HG03175 (cell line): ENCODE results near the gene ATOH7.
A peak's percentile ranks its signal among the peaks of the same experiment; 100 is the strongest.
"Not testable (repeated sequence)": the region's sequence is repeated elsewhere in the genome, so short reads cannot be mapped to it uniquely, and the experiment has no call there.

Experiments
- ATAC-seq: cut with Tn5 transposase; IDR thresholded peaks from one replicate; pipeline ENCODE4 v1.9.1; 2021; ENCODE audit warnings: mild to moderate bottlenecking, moderate library complexity; ENCODE audit not compliant: unreplicated experiment

The ATOH7 gene

GRCh38 chr10:68238371-68238770 lies 6.5 kb upstream of the ATOH7 start:
- no peak for ATAC-seq

- no peak for ATAC-seq
Observed at GRCh38 chr10:68237173-68237572, 5.3 kb upstream of the ATOH7 start.

- ATAC-seq: no peak
Observed at GRCh38 chr10:68235581-68235980, 3.7 kb upstream of the ATOH7 start.

GRCh38 chr10:68235111-68235510 lies 3.2 kb upstream of the ATOH7 start:
- no peak for ATAC-seq

GRCh38 chr10:68233046-68233445 lies 1.1 kb upstream of the ATOH7 start:
- no peak for ATAC-seq

GRCh38 chr10:68231106-68231816 lies 652 bp downstream of the ATOH7 start:
- ATAC-seq: peak; percentile 84

GRCh38 chr10:68230268-68230667 lies 1.6 kb downstream of the ATOH7 start:
- ATAC-seq: no peak

- no peak for ATAC-seq
Observed at GRCh38 chr10:68224810-68225209, 7.1 kb downstream of the ATOH7 start.

- no peak for ATAC-seq
Observed at GRCh38 chr10:68223535-68224165, 8.3 kb downstream of the ATOH7 start.

- no peak for ATAC-seq
Observed at GRCh38 chr10:68222391-68222790, 9.5 kb downstream of the ATOH7 start.

GRCh38 chr10:68221196-68221595 lies 10.7 kb downstream of the ATOH7 start:
- ATAC-seq: no peak

GRCh38 chr10:68218786-68219185 lies 13.1 kb downstream of the ATOH7 start:
- no peak for ATAC-seq

- no peak for ATAC-seq
Observed at GRCh38 chr10:68212721-68213352, 19.1 kb downstream of the ATOH7 start.

GRCh38 chr10:68211669-68212068 lies 20.2 kb downstream of the ATOH7 start:
- no peak for ATAC-seq

GRCh38 chr10:68208424-68209042 lies 23.4 kb downstream of the ATOH7 start:
- no peak for ATAC-seq

- ATAC-seq: no peak
Observed at GRCh38 chr10:68202960-68203353, 29.0 kb downstream of the ATOH7 start.

- no peak for ATAC-seq
Observed at GRCh38 chr10:68196701-68197100, 35.2 kb downstream of the ATOH7 start.

GRCh38 chr10:68195776-68196175 lies 36.1 kb downstream of the ATOH7 start:
- not testable (repeated sequence) for ATAC-seq

GRCh38 chr10:68194290-68194689 lies 37.6 kb downstream of the ATOH7 start:
- ATAC-seq: no peak

GRCh38 chr10:68192113-68192512 lies 39.8 kb downstream of the ATOH7 start:
- ATAC-seq: no peak

- ATAC-seq: no peak
Observed at GRCh38 chr10:68188835-68189234, 43.1 kb downstream of the ATOH7 start.

GRCh38 chr10:68185085-68185484 lies 46.8 kb downstream of the ATOH7 start:
- ATAC-seq: no peak
